AG08395 (cell line): ENCODE data around the gene CHMP4B.

Source experiments
- DNase-seq: peaks from one replicate; pipeline ENCODE4 v3.0.0; 2012; ENCODE audit warnings: mixed read lengths, low spot score

CHMP4B gene

DNA sequence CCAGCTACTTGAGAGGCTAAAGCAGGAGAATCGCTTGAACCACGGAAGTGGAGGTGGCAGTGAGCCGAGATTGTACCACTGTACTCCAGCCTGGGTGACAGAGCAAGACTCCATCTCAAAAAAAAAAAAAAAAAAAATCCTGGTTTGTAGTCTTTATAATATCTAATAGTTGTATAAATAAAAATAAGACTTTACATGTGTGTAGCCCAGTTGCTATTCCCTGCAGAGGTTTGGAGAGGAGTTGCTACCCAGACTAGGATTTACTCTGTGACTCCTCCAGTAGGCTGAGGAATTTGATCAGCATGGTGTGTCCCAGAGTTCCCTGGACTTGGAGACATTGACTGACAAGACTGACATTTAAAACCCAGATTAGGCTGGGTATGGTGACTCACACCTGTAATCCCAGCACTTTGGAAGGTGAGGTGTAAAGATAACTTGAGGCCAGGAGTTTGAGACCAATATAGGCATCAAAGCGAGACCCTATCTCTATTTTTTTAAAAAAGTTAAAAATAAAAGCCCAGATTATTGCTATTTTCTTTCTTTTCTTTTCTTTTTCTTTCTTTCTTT, 10.2 kb downstream of the CHMP4B start:
- no peak for DNase-seq

DNA sequence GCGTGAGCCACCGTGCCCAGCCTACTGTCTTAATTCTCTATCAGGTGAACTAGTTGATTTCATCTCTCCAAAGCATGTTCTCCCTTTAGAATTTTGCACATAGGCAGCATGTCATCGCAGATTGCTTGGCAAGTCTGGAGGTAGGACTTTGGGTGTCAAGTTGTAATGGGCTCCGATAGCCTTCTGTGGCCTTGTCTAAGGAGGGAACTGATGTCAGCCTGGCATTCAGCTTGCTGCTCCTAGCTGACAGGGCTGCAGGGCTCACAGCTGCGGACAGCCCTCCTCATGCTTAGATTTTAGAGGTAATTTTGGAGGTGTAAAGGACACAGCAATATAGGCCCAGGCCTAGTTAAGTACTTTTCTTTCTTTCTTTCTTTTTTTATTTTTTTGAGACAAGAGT, 11.3 kb downstream of the CHMP4B start:
- no peak for DNase-seq

DNA sequence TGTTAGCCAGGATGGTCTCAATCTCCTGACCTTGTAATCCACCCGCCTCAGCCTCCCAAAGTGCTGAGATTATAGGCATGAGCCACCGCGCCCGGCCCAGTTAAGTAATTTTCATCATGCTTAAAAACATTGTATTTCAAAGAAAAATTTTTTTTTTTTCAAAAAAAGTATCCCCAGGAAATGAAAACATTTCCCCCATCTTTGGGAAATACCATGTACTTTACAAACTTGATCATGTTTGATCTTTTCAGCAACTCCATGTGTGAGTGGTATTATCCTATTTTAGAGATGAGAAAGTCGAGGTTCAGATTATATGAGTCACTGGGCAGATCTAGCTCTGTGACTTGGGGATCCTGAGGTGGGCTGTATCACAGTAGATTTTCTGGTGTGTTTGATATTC, 11.8 kb downstream of the CHMP4B start:
- no peak for DNase-seq

DNA sequence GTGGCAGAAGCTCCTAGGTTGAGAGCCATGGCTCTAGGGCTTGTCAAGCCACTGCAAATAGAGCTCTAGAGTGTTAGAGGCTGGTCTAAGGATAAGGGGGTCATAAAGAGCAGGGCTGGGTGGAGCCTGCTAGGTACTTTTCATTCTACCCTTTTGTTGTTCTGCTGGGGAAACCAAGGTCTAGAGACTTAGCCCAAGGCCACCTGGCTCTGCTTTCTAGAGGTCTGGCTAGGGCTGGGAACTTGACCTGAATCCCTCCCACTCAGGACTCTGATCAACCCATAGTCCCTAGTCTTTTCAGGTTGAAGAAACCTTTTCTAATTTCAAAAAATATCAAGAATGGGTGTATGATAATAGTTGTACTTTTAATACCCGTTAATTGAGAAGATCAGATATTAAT, 13.7 kb downstream of the CHMP4B start:
- DNase-seq = no peak

DNA sequence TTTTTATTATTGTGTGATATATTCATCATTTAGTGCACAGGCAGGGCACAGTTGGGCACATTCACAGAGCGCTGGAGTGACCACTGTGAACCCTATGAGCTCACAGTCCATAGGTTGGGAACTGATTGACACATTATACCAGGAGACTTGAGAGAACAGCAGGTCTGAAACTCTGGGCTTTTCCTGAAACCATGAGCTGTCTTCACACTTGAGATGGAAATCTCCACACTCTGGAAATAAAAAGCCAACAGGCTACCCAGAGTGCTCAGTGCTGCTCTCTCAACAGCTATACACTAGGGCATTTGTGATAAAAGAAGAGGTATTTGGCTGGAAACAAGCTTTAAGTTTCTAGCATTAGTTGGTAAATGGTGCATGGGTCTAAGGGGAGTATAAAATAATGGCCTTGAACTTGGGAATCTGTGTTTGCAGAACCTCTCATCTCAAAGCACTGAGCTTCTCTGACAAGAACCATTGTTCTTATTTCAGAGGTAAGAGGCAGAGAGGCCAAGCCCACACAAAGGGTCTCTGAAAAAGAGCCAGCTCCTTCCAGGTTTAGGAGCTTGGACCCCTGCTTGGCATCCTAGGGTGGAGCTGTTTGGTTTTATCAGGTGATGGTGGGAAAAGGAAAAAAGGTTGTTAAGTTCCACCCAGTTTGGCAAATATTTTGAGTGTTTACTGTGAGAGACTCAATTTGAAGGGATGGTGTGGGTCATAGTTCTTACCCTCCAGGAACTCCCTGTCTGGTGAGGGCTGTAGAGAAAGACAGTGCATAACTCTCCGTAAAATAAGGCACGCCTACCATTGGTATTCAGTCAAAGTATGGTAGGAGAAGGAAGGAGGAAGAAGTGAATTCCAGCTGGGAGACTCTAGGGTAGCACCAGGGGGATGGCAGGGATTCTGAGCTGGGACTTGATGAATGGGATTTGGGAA, 14.5 kb downstream of the CHMP4B start:
- DNase-seq = no peak

DNA sequence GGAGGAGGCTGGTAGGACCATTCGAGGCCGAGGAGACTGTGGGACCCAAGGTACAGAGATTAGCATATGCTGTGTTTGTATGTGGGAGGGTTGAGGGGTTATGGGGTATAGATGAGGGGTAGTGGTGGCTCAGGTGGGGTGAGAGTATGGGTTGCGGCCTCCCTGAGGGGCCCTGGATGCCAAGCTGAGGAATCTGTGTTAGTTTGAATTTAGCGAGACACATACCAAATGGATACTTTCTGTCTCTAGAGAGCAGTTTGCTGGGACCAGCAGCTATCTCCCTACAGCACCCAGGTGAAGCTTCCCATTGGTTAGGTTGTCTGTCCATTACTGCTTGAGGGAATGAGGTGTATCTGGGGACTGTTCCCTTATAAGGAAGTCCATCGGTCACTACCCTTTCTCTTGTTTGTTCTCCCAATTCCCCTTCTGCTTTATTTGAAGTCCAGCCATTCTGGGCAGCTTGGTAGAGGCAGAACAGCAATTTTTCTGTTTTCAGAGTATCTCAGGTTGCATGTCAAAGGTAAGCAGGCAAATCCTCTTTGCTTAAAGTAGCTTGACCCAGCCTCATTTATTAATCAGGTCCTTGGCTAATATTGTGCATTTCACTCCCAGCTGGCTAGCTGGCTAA, 15.2 kb downstream of the CHMP4B start:
- DNase-seq = no peak

DNA sequence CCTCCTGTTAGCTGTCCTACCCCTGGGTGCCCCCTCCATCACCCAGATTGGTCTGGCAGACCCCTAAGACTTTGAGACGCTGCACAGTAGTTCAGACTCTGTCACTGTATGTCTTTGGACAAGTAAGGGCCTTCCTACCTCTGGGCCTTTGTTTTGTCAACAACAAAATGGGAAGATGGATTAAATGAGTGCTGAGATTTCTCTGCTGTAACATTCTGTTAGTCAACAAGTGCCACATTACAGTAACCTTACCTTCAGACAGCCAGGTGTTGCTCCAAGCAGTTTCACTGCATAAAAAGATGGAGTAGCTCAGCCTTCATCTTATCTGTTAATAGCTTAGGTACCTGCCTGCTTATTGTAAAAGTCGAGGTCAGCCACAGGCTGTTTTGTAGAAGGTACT, 16.0 kb downstream of the CHMP4B start:
- no peak for DNase-seq

DNA sequence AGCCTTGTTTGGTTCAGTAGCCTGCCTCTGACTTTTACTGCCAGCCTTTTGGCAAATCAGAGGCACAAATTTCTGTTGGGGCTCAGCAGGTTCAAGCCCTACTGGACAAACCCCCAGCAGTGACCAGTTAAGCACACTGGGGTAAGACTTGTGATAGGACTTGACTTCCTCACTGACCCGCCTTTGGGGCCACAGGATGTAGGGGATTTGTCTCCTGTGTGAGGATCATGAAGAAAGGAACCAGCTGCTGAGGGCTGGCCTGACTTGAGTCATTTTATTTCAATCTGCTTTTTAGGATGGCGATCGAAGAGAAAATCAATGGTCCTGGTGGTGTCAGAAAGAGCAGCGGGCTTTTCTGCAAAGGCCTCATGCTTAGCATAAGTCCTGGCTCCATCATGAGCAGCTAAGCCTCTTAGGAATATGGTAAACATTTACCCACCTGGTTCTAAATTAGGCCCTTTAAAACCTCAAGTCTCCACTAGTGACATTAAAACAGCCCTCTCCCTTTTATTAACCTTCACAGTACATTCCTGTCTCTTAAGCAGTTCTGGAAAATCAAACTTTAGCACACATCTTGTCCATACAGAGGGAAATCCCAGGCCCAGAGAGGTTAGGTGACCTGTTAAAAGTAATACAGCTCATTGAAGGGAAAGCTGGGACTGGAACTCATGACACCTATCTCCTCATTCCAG, 16.6 kb downstream of the CHMP4B start:
- DNase-seq = no peak

DNA sequence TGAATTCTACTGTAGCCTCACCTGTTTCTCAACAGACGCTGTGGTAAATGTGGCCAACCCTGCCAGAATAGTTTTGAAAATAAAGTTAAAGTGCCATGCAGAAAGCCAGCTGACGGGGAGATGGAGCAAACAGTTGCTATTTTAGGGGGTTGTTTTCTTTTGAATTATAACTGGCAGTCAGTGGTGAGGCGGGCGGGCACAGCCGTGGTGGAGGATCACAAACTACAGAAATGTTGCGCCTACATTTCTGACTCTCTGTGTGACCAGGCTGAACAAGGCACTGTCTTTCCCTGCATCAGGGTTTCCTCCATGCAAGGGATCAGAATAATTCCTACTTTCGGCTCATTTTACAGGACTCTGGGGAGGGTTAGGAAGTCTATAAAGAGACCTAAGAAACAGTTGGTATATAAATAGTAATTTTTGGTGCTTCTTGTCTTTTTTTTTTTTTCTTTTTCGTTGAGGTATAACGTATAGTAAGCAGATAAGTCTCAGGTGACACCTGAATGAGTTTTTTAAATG, 17.2 kb downstream of the CHMP4B start:
- DNase-seq = no peak

DNA sequence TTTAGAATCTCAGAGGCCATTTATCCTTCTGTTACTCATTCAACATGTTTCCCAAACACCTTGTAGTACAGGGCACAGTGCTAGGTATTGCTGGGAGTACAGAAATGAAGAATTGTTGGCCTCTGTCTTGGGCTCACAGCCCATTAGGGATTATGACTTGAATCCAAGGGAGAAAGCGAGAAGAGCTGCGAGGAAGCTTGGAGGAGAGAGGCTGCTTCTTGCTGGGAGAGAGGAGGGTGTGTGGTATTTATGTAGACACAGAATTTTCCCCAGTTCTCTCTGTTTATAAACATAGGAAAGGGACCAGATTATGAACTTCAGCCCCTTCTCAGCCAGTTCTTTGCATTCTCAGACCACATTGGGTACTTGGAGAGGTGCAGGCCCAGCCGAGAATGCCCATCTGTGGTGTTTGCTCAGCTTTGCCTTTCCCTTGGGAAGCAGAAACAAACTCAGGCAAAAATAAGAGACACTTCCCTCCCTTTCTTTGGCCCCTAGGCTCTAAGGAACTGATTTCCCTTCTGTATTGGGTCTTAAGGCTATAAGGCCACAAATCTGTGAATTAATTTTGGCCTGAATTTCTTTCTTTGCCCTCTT, 17.9 kb downstream of the CHMP4B start:
- DNase-seq = no peak

DNA sequence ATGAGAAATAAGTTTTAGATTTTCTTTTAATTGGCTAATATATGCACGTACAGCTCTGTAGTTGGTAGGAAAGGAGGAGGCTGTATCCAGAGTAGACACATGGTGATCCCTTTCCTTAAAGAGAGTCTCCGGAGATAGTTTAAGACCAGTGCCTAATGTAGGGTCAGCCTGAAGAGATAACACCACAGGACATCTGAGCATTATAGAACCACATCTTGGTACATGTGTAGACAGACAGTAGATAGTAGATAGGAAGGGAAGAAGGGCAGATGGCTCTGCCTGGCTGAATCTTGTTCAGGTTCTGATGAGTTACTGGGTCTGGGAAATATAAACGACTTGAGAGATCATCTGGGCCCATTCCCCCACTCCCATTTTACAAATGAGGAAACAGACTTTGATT, 18.5 kb downstream of the CHMP4B start:
- no peak for DNase-seq

DNA sequence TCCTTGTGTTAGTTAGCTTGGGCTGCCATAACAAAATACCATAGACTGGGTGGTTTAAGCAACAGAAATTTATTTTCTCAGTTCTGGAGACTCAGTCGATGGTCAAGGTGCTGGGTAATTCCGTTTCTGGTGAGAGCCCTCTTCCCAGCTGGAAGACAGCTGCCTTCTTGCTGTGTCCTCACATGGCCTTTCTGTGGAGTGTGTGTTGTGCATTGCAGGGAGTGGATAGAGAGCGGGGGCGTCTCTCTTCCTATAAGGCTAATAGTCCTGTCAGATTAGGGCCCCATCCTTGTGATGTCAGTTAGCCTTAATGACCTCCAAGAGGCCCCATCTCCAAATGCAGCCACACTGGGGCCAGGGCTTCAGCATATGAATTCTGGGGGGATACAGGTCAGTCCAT, 19.2 kb downstream of the CHMP4B start:
- DNase-seq = no peak

DNA sequence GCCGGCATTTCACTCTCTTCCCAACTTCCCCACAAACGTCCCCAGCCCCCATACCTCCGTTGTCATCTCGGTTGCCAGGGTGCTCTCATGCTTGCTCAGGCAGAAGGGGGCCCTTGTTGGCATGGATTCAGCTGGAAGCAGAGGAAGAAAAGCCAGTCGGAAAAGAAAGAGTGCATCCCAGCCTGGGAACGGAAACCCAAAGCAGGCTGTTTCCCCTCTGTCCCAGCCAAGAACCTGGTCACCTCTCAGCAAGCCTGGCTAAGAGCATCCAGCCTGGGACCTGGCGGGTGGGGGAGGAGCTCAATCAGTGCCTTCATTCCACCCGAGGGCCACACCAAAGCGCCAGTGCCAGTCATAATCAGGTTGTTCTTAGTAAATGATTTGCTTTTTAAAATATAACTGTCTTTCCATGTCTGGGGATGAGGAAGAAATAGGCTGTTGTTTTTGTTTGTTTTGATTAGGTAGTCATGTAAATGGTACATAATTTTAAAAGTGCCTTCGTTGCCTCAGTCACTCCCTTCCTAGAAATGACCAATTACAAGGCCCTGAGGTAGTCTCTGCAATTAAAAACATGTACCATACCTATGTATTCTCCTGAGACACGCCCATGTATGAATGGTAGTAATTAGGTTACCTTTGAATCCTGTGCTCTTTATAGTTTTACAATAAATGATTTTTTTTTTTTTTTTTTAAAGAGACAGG, 21.1 kb downstream of the CHMP4B start:
- DNase-seq = no peak

DNA sequence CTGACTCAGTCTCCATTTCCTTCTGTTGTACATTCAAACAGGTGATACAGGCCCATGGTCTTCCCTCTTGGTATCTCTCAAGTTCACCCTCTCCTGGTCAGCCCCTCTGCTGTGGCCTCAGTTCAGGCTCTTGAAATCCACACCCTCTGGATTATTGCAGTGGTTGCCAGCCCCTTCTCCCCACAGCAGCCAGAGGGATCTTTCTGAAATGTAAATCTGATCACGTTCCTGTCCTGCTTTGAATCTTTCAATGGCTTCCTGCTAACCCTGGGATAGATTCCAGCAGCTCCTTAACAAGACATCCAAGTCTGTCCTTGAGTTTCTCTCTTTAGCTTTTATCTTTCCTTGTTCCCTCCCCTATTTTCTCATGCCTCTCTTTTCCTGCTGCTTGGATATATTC, 22.2 kb downstream of the CHMP4B start:
- DNase-seq = no peak

DNA sequence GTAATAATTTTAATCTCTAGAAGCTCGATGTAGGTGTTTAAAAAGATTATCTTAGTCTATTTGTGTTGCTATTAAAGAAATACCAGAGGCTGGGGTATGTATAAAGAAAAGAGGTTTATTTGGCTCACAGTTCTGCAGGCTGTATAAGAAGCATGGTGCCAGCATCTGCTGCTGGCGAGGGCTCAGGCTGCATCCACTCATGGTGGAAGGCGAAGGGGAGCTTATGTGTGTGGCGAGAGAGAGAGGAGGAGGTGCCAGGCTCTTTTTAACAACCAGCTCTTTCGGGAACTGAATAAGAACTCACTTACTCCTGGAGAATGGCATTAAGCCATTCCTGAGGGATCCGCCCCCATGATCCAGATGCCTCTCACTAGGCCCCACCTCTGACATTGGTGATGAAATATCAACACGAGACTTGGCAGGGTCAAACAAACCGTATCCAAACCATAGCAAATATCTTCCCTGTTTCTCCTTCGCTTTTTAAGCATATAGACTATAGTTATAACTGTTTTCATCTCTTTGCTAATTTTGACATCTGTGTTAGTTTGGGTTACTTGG, 24.5 kb downstream of the CHMP4B start:
- DNase-seq = no peak

DNA sequence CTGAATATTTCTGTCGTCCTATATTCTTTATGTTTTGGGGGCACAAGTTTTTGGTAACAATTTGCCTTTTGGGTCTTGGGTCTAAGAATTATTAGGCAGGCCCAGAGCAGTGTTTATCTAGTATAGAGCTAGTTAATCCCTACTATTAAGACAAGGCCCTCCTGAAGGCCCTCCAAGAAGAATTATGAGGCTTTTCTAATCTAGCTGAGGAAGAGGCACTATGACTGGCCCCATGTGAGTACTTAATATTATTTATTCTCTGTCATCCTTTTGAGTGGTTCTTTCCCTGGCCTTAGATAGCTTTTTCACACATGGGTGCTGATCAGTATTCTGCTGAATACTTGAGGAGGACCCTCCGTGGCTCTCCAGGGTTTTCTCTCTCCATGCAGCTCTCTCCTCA, 25.1 kb downstream of the CHMP4B start:
- no peak for DNase-seq

DNA sequence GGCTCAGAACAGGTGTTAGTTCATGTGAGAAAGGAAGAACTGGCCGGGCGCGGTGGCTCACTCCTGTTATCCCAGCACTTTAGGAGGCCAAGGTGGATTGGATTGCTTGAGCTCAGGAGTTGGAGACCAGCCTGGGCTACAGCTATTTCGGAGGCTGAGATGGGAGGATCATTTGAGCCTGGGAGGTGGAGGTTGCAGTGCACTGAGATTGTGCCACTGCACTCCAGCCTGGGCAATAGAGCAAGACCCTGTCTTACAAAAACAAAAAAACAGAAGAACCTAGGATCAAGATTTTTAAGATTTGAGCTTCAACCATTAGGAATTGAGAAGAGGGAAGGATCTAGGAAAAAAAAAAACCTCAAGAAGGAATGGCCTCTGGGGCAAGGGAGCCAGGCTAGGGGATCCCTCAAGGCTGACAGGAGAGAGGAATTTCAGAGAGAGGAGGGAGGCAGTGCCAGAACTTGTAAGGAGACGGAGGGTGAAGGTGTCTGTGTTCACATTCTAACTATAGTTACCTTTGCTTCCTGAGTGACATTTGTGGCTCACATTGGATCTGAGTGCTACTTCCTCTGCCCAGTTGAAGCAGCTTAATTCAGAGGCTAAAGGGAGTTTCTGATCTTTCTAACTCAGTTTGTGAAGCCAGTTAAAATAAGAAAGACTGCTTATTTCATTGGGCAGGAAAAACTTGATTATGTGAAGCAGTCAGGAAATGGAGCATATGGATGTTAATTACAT, 26.1 kb downstream of the CHMP4B start:
- DNase-seq = no peak

DNA sequence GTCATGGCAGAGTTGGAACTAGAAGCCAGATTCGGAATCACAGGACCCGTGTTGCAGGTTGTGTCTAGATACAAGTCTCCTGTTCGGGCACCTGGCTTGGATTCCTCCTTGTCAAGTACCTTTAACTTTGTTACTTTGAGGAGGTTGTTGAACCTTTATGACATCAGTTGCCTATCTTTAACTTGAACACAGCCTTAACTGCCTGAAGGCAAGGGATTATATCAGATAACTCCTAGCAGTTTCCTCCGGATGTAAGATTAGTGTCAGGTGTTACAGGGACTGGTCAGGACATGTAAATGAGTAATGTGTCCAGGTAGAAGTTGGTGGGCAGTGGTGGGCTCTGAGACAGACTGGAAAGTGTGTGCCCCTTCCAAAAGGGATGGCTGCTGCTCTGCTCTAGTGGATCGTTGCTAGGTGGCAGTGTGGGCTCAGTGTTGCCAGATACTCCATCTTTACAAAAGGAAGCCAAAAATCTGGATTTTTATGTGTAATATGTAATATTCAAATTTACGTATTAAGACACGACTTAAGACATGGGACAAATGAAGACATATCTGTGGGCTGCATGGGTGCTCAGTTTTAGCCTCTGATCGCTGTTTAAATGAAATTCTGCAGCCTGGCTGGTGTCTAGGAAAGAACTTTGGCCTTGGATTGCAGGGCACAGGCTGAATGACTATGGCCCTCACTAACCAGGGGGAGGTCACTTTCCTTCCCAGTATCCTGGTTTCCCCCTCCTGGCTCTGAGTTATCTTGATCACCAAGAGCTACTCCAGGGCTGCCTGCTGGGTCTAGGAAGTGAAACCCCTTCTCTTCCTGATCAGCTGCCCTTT, 27.1 kb downstream of the CHMP4B start:
- DNase-seq = no peak

DNA sequence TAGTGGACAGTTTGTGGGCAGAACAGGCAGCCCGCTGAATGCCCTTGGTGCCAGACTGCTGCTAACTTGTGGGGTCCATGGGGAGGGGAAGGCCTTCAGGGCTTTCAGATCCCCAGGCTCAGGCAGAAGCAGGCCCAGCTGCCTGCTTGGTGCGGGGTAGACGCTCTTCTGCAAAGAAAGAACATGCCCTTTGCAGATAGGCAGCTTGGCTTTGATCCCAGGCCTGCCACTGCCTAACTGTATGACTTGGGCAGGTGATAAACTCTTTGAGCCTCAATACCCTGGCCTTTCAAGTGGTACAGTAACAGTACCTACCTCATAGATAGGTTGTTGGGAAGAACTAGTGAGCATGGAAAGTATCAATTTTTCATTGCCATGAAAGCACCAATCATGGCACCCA, 28.4 kb downstream of the CHMP4B start:
- DNase-seq = no peak

DNA sequence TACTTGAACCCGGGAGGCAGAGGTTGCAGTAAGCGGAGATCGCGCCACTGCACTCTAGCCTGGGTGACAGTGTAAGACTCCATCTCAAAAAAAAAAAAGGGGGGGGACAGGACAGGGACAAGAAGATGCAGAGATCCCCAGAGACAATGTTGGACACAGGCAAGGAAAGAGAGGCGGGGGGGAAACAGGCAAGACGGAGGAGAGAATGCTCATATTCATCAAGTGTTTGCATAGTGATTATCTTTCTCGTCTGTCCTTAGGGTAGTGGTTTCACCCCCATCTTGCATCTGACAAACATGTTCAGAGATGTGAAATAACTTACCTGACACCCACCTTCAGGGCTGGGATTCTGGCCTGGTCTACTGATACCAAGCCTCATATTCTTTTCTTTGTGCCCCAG, 29.0 kb downstream of the CHMP4B start:
- no peak for DNase-seq
